Smooth muscle cell (in vitro differentiated cells): ENCODE data around the gene ARGLU1. TPM values are rescaled to one million over a fixed set of nuclear protein-coding genes. Genes with fewer than 3 reads are reported as not detected.

ENCODE experiments used
- DNase-seq: peaks from one replicate; lab custom pipeline; 2025; ENCODE audit not compliant: unreplicated experiment; lab: John Stamatoyannopoulos, UW
- H2AFZ ChIP-seq: fragments of 200-600 bp; sonication (generic); 2 replicates; pipeline ENCODE4 v1.6.0; 2016; ENCODE audit warnings: antibody characterized with exemption, low read depth, mild to moderate bottlenecking
- H3F3A ChIP-seq: fragments of 200-600 bp; sonication (generic); 2 replicates; pipeline ENCODE4 v1.6.0; 2017; ENCODE audit warnings: antibody characterized with exemption, low read depth
- H3K27ac ChIP-seq: fragments of 200-600 bp; sonication (generic); 2 replicates; pipeline ENCODE4 v1.5.1; 2016; ENCODE audit warnings: low read depth, mild to moderate bottlenecking
- H3K27me3 ChIP-seq: fragments of 200-600 bp; sonication (generic); 2 replicates; pipeline ENCODE4 v1.6.1; 2016; ENCODE audit warnings: low read depth, mild to moderate bottlenecking
- H3K36me3 ChIP-seq: fragments of 200-600 bp; sonication (generic); 2 replicates; pipeline ENCODE4 v1.5.1; 2016; ENCODE audit warnings: low read depth
- H3K4me1 ChIP-seq: fragments of 200-600 bp; sonication (generic); 2 replicates; pipeline ENCODE4 v1.5.1; 2016; ENCODE audit warnings: low read depth
- H3K4me2 ChIP-seq: fragments of 200-600 bp; sonication (generic); 2 replicates; pipeline ENCODE4 v1.6.0; 2016; ENCODE audit warnings: mild to moderate bottlenecking
- H3K4me3 ChIP-seq: fragments of 200-600 bp; sonication (generic); 2 replicates; pipeline ENCODE4 v1.5.1; 2016; ENCODE audit warnings: mild to moderate bottlenecking
- H3K79me2 ChIP-seq: fragments of 200-600 bp; sonication (generic); 2 replicates; pipeline ENCODE4 v1.6.0; 2016; ENCODE audit warnings: low read depth, mild to moderate bottlenecking
- H3K9ac ChIP-seq: fragments of 200-600 bp; sonication (generic); 2 replicates; pipeline ENCODE4 v1.6.0; 2016; ENCODE audit warnings: low read depth
- H3K9me3 ChIP-seq: fragments of 200-600 bp; sonication (generic); replicated peaks from 2 replicates; pipeline ENCODE4 v1.5.1; 2016; ENCODE audit warnings: low read depth
- H4K20me1 ChIP-seq: fragments of 200-600 bp; sonication (generic); 2 replicates; pipeline ENCODE4 v1.6.0; 2016; ENCODE audit warnings: low read depth
- CTCF ChIP-seq: fragments of 200-600 bp; sonication (generic); IDR thresholded peaks from 2 replicates; pipeline ENCODE4 v1.5.1; 2017; ENCODE audit warnings: borderline replicate concordance, mild to moderate bottlenecking, antibody characterized with exemption; ENCODE audit not compliant: insufficient read depth, poor library complexity, severe bottlenecking
- WGBS: methylation state at CpG from one replicate; pipeline ENCODE4 v1.1.7; 2016; ENCODE audit warnings: low lambda C conversion rate; 5-methylcytosine and 5-hydroxymethylcytosine counted together
- polyA plus RNA-seq: library from polyadenylated mRNA; unstranded; fragments of >200 nt; fragmentation: Nextera tagmentation; extraction: Ambion mirVana; gene quantifications from 2 replicates; pipeline ENCODE4 v1.2.1, GENCODE V29; 2016
- total RNA-seq: library from RNA; depleted of rRNA; stranded (reverse); fragments of >200 nt; gene quantifications from 2 replicates; pipeline ENCODE4 v1.2.3, GENCODE V29; 2014

The ARGLU1 gene
- total and polyA plus RNA-seq, 2 experiments from 2014 or later: 36.5 to 43.6 TPM

- H3K79me2 ChIP-seq: peaks cover 74% of the 10 kb centered on the region
- H3K27ac ChIP-seq: peak overlapping the region; percentile 87
- H3K36me3 ChIP-seq: no peaks in the 10 kb centered on the region
- H3K4me1 ChIP-seq: peaks cover 46% of the 10 kb centered on the region
- no peaks in the 10 kb centered on the region for H3K9me3 ChIP-seq
- TF ChIP-seq CTCF: no peak
- peak overlapping the region; percentile 1 for H2AFZ ChIP-seq
- no peak for DNase-seq
- WGBS: 16% methylated on average over 18 of the region's 18 CpGs
- H3K27me3 ChIP-seq: no peaks in the 10 kb centered on the region
- H3K4me3 ChIP-seq: peak overlapping the region; percentile 84
- H3K9ac ChIP-seq: peak overlapping the region; percentile 72
- peak overlapping the region; percentile 95 for H3K4me2 ChIP-seq
- H4K20me1 ChIP-seq: peaks cover 28% of the 10 kb centered on the region
- H3F3A ChIP-seq: peaks cover 6% of the 10 kb centered on the region
Measured at GRCh38 chr13:106532111-106532929, 35.6 kb downstream of the ARGLU1 start.

DNA sequence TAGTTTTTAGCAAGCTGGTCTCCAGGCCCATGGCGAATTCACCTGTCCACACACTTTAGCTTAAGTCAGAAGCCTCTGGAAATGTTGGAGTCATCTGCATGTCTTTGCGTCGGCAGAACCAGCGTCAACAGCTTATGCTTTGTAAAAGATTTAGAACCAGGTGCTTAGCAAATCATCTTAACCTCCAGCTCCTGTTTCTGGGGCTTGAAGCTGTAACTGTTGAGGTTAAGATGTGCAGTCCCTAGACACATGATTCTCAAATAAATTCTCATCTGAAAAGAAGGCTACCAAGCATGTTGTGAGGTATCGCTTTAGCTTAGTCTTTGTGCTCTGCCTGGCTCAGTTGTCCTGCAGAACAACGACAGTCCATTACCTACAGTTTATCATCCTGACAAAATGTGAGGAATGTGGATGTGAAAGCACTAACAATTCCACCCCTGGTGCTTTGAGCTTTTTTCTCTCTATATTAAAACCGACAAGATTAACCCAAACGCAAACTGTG, 36.9 kb downstream of the ARGLU1 start:
- H3K4me1 ChIP-seq: peaks cover 51% of the 10 kb centered on the region
- peaks cover 6% of the 10 kb centered on the region for H3F3A ChIP-seq
- peak overlapping the region; percentile 95 for H3K4me2 ChIP-seq
- no peak overlapping the region for H2AFZ ChIP-seq
- H4K20me1 ChIP-seq: peaks cover 31% of the 10 kb centered on the region
- peaks cover 86% of the 10 kb centered on the region for H3K79me2 ChIP-seq
- H3K9me3 ChIP-seq: no peaks in the 10 kb centered on the region
- peak overlapping the region; percentile 72 for H3K9ac ChIP-seq
- peak overlapping the region; percentile 87 for H3K27ac ChIP-seq
- no peak for DNase-seq
- WGBS: 45% methylated on average over 8 of the region's 8 CpGs
- H3K36me3 ChIP-seq: no peaks in the 10 kb centered on the region
- no peaks in the 10 kb centered on the region for H3K27me3 ChIP-seq
- no peak for TF ChIP-seq CTCF
- peak overlapping the region; percentile 84 for H3K4me3 ChIP-seq

- peak overlapping the region; percentile 72 for H3K9ac ChIP-seq
- H3K27me3 ChIP-seq: no peaks in the 10 kb centered on the region
- H3K27ac ChIP-seq: peak overlapping the region; percentile 87
- peaks cover 56% of the 10 kb centered on the region for H3K4me1 ChIP-seq
- no peaks in the 10 kb centered on the region for H3K36me3 ChIP-seq
- peak overlapping the region; percentile 95 for H3K4me2 ChIP-seq
- no peaks in the 10 kb centered on the region for H3K9me3 ChIP-seq
- H2AFZ ChIP-seq: no peak overlapping the region
- peaks cover 94% of the 10 kb centered on the region for H3K79me2 ChIP-seq
- DNase-seq: no peak
- peak overlapping the region; percentile 84 for H3K4me3 ChIP-seq
- no peak for TF ChIP-seq CTCF
- 50% methylated on average over 11 of the region's 11 CpGs for WGBS
- H3F3A ChIP-seq: peaks cover 6% of the 10 kb centered on the region
- peaks cover 35% of the 10 kb centered on the region for H4K20me1 ChIP-seq
Measured at GRCh38 chr13:106530171-106530851, 37.6 kb downstream of the ARGLU1 start.
